Measurements from ENCODE around the gene CADPS.
A peak's percentile ranks its signal among the peaks of the same experiment; 100 is the strongest.

The CADPS gene

GRCh38 chr3:62873761-62874710 is 1.2 kb downstream of the CADPS start:
- DNase-seq (ENCODE audit: low spot score) = peak; percentile 46

DNA sequence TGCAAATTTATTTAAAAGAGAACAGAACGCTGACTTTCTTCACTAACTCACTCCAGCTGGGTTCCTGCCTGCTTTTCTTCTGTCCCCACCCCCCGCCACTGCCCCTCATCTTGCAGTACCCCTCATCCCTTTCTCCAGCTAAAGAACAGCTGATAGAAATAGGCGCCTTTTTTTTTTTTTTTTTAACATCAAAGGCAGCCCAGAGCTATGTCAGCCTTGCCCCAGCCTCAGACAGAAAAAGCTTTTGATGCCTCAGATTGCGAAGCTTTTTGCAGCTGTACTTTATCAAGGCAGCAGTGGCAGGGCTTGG is 1.8 kb downstream of the CADPS start:
- peak; percentile 45 for DNase-seq (ENCODE audit: low spot score)

DNA sequence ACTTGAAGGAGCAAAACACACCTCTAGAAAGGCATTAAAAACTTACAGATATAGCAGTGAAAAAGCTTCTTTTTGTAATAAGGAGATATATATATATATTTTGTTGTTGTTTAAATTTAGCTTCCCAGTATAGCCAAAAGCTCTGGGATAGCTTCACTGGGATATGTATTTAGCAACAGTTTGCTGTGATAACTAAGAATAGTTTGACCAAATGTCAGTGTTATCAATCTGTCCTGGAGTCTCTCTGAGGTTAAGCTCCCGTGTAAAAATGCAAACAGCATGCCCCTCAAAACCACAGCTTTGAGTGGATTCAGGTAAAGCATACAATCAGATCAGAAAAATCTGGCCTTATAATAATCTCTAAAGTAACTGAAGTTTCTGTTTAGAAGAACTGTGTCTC is 2.9 kb downstream of the CADPS start:
- no peak for DNase-seq (ENCODE audit: low spot score)

DNA sequence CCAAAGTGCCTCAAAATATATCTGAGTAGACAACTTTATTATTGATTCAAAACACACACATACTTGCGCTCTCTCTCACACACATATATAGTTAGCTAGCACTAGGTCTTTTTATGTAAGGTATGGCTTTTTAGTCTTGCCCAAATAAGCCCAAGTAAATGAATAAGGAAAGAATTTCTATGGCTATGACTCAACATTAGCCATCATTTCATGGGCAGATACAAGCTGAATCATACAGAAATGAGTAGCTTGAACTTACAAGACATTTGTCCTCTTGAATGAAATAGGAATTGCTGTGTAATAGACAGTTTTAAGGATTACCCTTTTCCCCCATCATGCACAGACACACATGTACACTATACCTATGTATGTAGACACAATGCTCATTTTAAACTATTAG is 4.9 kb downstream of the CADPS start:
- DNase-seq (ENCODE audit: low spot score) = peak; percentile 54

- no peak for DNase-seq (ENCODE audit: low spot score)
Observed at GRCh38 chr3:62863648-62864047, 11.6 kb downstream of the CADPS start.

- DNase-seq (ENCODE audit: low spot score) = no peak
Observed at GRCh38 chr3:62859203-62859791, 15.9 kb downstream of the CADPS start.

DNA sequence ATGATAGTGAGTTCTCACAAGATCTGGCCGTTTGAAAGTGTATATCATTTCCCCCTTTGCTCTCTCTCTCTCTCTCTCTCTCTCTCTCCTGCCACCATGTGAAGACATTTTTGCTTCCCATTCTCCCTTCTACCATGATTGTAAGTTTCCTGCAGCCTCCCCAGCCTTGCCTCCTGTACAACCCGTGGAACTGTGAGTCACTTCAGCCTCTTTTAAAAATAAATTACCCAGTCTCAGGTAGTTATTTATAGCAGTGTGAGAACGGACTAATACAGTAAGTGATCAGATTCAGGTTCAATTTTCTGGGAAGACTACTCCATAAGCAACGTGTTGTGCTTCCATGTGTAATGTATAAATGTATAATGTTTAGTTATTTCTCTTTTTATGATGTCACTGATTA is 29.2 kb downstream of the CADPS start:
- no peak for DNase-seq (ENCODE audit: low spot score)

GRCh38 chr3:62843508-62843907 is 31.7 kb downstream of the CADPS start:
- DNase-seq (ENCODE audit: low spot score) = no peak

DNA sequence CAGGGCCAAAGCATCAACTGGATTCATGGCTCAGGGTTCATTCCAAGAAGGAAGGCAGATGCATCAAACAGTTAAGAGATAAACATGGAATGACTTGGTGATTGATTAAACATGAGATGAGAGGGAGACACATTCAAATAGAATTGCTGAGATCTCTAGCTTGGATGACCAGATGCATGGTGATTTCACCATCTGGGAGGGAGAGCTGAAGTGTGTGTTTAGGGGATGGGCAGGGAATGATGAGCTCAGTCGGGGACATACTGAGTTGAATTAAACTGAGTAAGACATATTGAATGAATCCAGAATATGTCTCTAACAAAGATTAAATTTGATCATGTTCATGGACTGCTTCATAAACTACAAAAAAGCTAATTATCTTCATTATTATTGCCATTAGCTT is 35.5 kb downstream of the CADPS start:
- no peak for DNase-seq (ENCODE audit: low spot score)

DNA sequence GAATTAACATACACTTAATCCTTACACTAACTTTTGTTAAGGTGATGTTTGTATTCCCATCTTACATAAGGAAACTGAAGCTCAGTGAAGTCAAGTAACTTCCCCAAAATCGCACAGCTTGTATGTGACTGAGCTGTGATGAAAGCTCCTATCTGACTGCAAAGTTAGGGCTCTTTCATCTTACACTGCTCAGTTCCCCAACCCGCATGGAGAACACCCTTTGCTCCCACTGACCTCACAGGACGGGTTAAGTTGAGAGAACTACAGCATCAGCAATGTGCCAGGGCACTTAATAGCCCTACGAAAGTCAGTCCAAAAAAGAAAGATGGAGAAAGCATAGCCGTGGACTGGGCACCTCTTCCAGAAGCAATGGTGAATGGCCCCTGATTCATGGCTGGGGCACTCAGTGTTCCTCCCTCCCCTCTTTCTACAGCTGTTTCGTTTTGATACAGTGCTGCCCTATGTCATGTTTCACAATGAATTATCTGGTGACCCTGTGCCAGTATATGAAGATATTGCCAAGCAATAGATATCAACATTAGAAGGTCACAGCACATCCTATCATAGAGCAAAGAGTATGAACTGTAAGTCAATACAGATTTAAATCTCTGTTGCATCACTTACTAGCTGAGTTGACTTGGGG is 38.0 kb downstream of the CADPS start:
- no peak for DNase-seq (ENCODE audit: low spot score)

DNA sequence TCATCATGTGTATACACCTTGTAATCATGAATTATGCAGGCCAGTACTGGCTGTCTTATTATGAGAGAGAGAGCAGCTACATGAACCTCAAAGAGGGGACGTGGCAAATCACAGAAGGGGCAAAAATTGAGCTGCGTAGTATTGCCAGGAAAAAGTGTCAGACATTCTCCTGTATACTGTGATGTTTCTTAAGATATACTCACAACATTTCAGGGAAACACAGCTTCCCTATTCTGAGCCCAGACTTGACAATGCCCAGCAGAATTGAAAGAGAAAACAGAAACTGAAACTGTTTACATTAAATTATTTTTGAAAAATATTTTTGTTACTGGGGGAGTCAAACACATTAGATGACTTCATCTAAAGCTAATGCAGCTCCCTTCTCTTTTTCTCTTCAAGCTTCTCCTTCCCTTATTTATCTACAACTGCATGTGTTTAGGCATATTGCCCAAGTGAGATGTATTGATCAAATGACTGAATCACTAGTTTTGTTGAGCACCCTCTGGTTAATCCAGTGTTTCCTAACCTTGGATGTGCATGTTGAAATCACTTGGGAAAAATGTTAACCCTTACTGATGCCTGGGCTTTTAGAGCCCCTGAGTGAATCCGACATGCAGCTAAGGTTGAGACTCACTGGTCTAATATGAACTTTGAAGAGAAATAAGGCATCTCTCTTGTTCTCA is 39.5 kb downstream of the CADPS start:
- no peak for DNase-seq (ENCODE audit: low spot score)

GRCh38 chr3:62833538-62833937 is 41.7 kb downstream of the CADPS start:
- DNase-seq (ENCODE audit: low spot score) = peak; percentile 44

DNA sequence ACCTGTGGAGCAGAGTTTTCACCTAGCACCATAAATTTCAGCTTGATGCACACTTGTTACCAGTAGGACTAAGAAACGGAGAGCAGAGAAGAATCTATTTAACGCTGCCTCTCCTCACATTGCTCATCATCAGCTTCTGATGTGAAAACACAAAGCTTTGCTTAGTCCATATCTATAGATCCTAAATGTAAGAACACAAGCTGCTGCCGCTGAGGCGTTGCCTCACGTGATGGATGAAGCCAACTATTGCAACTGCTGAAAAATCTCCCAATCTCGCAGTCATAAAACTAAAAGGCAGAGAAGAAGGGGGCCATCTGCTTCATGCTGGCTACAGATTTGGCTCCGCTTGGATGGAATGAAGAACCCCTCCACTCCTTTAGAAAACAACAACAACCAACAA is 42.7 kb downstream of the CADPS start:
- no peak for DNase-seq (ENCODE audit: low spot score)

GRCh38 chr3:62830727-62831322 is 44.4 kb downstream of the CADPS start:
- DNase-seq (ENCODE audit: low spot score) = no peak

DNA sequence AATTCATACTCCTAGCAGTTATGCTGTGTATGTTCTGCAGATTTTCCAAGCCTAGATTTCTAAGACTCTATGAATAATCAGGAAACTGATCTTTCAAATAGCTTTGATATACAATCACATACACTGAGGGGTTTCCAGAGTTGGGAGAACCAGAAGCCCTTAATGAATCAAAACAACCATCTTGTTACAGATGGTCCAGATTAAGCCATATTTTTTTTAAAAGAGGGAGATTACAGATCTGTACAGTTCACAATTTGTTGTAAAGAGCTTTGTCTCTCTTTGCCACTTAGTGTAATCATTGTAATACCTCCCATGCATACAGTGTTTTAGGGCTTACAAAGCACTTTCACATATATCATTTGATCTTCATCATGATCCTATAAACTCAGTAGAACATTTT is 47.7 kb downstream of the CADPS start:
- DNase-seq (ENCODE audit: low spot score) = peak; percentile 26

DNA sequence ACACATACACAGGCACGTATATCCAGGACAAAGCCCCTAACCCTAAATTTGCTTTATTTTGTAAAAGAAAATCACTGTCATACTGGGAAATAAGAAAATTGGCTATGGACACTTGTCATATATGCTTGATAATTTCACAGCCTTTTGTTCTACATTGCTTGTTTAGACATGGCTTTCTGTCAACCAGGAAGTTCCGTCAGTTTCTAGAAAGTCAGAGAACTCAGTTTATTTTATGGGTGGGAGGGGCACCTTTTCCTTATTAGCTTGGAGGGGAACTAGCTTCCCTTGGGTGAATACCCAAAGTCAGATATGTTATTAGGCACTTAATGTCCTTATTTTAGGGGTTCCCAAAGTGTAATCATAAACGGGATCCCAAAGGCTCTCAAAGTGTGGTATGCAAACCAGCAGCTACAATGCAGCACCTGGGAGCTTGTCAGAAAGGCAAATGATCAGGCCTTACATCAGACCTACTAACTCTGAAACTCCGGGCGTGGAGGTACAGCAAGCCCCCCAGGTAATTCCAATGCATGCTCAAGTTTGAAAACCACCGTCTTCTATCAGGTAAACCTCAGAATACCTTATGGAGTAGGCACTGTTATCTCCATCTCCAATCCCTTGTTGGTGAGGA is 50.1 kb downstream of the CADPS start:
- no peak for DNase-seq (ENCODE audit: low spot score)

DNA sequence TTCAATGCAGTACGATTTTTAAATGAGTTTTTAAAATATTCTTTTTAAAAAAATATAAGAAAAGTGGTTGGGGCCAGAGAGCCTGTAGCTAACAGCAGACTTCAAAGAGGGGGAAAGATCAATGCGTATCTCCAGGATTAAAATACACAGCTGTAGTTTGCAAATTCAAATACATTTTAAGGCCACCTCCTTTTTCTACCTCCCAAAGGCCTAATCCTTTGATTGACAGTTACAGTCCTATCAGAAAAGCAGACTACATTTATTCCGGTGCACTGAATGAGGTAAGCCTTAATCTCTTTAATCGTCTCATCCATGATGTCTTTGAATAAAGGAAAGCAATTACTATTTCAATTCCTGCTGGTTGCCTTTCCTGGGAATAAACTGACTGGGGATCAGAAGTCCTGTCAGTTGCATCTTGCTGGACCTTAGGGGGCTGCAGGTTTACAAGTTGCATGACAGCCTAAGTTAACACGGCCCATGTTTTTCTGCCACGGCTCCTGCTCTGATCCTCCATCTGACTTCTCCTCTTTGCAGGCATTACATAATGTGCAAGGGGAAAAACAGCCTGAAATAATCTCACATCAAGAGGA is 51.7 kb downstream of the CADPS start:
- DNase-seq (ENCODE audit: low spot score) = no peak

DNA sequence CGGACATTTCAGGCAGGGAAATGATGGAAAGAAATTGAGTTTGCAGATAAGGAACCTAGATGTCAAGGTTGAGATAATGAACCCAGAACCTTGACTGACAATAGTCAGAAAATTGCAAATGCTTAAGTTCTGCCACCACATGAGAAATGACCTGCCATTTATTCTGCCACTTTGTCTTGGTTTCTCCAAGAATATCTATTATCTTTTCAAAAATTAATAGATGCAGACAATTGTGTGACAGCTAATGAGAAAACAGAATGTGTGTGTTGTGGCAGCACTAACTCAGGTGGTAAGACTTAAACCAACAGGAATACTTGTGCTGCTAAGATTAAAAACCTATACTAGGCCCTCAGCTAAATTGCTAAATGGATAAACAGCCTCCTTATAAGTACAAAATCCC is 52.3 kb downstream of the CADPS start:
- no peak for DNase-seq (ENCODE audit: low spot score)

GRCh38 chr3:62818347-62818746 is 56.9 kb downstream of the CADPS start:
- no peak for DNase-seq (ENCODE audit: low spot score)

DNA sequence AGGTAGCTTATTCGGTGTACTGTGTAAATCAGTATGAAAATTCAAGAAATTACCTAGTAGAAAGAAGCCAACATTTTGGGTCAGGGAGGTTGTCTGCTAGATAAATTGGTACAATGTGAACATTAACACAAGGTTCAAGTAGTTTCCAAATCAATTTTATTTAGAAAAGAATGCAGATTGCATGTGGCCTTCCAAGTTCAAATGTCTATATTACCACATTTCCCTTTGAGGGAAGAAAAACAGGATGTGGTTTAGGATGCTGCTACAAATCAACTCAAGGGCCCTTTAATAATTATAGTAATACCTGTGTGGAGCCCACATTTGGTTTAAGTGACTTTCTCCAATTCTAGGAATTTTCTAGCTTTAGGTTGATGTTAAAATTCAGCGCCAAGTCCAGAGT is 57.5 kb downstream of the CADPS start:
- no peak for DNase-seq (ENCODE audit: low spot score)

- no peak for DNase-seq (ENCODE audit: low spot score)
Observed at GRCh38 chr3:62815981-62816380, 59.2 kb downstream of the CADPS start.

All from COLO829 (cell line).